ENCODE data around the gene GUCY1A2. TPM values are rescaled to one million over a fixed set of nuclear protein-coding genes. Genes with fewer than 3 reads are reported as not detected.

GUCY1A2 gene
- total RNA-seq, 4 donors from 2014 or later: 2.9 to 8.6 (median 6.4) TPM

- in situ Hi-C loops (cut with MboI; ENCODE audit: low sequenced_read_pairs in 4 of 4): loop anchor here in 1 of 4 donors (25.0 kb wide), 1 partner anchor 320 kb away; no protein-coding TSS in a partner anchor
Measured at GRCh38 chr11:106717222-106717621, 301.1 kb downstream of the GUCY1A2 start.

GRCh38 chr11:106714199-106714598 lies 304.1 kb downstream of the GUCY1A2 start:
- DNase-seq: no peak

More at GRCh38 chr11:106717222-106717621, 301.1 kb downstream of the GUCY1A2 start:
- Histone ChIP-seq H3K9me3 (no peaks in the 10 kb centered on the region), H3K27me3 (no peaks in the 10 kb centered on the region), H3K36me3 (no peaks in the 10 kb centered on the region), H3K4me3 (no peak overlapping the region), H3K27ac (no peak overlapping the region), H3K4me1 (no peaks in the 10 kb centered on the region)
- DNase-seq (no peak), ATAC-seq (no peak)
- TF ChIP-seq POLR2A (IDR thresholded peaks at IDR 0.05): no peak
- TF ChIP-seq, protein P1, sequence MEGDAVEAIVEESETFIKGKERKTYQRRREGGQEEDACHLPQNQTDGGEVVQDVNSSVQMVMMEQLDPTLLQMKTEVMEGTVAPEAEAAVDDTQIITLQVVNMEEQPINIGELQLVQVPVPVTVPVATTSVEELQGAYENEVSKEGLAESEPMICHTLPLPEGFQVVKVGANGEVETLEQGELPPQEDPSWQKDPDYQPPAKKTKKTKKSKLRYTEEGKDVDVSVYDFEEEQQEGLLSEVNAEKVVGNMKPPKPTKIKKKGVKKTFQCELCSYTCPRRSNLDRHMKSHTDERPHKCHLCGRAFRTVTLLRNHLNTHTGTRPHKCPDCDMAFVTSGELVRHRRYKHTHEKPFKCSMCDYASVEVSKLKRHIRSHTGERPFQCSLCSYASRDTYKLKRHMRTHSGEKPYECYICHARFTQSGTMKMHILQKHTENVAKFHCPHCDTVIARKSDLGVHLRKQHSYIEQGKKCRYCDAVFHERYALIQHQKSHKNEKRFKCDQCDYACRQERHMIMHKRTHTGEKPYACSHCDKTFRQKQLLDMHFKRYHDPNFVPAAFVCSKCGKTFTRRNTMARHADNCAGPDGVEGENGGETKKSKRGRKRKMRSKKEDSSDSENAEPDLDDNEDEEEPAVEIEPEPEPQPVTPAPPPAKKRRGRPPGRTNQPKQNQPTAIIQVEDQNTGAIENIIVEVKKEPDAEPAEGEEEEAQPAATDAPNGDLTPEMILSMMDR (IDR thresholded peaks at IDR 0.05 in 4 of 5, conservative IDR thresholded peaks at IDR 0.05 in 1 of 5): no peak
- intact Hi-C loops (cut with DNase I; ENCODE audit: low total_unique reads): no loop called here

DNA sequence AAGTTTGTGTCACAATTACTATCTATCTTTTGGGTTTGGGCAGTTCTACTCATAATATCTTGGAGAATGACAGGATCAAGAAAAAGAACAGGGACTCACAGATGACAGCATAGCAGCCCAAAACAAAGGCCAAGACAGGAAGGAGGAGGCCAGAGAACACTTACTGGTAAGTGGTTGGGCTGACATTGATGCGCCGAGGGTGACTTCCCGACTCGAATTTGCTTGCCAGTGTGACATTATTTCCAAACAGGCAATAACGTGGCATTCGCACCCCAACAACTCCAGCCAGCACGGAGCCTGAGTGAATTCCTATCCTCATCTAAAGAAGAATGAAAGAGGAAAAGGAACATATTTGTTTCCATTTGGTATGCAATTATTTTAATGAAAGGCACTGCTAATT lies 309.9 kb downstream of the GUCY1A2 start:
- Histone ChIP-seq H3K27ac (no peak overlapping the region), H3K4me3 (no peak overlapping the region), H3K4me1 (no peaks in the 10 kb centered on the region), H3K27me3 (no peaks in the 10 kb centered on the region), H3K9me3 (no peaks in the 10 kb centered on the region), H3K36me3 (no peaks in the 10 kb centered on the region)
- intact Hi-C loops (cut with DNase I; ENCODE audit: low total_unique reads): no loop called here
- TF ChIP-seq, protein P1 (IDR thresholded peaks at IDR 0.05 in 4 of 5, conservative IDR thresholded peaks at IDR 0.05 in 1 of 5): no peak
- no peak for TF ChIP-seq POLR2A (IDR thresholded peaks at IDR 0.05)
- ATAC-seq: no peak
- DNase-seq: no peak
- in situ Hi-C loops (cut with MboI; ENCODE audit: low sequenced_read_pairs in 4 of 4): loop anchor here in 1 of 4 donors (25.0 kb wide), 1 partner anchor 329 kb away; no protein-coding TSS in a partner anchor

More at GRCh38 chr11:106714199-106714598, 304.1 kb downstream of the GUCY1A2 start:
- no peak overlapping the region for H3K4me3 ChIP-seq
- no peaks in the 10 kb centered on the region for H3K9me3 ChIP-seq
- H3K4me1 ChIP-seq: no peaks in the 10 kb centered on the region
- no peaks in the 10 kb centered on the region for H3K36me3 ChIP-seq
- no peak for TF ChIP-seq POLR2A (IDR thresholded peaks at IDR 0.05)
- TF ChIP-seq, protein P1 (IDR thresholded peaks at IDR 0.05 in 4 of 5, conservative IDR thresholded peaks at IDR 0.05 in 1 of 5): no peak
- intact Hi-C loops (cut with DNase I; ENCODE audit: low total_unique reads): no loop called here
- ATAC-seq: no peak
- in situ Hi-C loops (cut with MboI; ENCODE audit: low sequenced_read_pairs in 4 of 4): loop anchor here in 1 of 4 donors (25.0 kb wide), 1 partner anchor 323 kb away; no protein-coding TSS in a partner anchor
- no peak overlapping the region for H3K27ac ChIP-seq
- no peaks in the 10 kb centered on the region for H3K27me3 ChIP-seq

DNA sequence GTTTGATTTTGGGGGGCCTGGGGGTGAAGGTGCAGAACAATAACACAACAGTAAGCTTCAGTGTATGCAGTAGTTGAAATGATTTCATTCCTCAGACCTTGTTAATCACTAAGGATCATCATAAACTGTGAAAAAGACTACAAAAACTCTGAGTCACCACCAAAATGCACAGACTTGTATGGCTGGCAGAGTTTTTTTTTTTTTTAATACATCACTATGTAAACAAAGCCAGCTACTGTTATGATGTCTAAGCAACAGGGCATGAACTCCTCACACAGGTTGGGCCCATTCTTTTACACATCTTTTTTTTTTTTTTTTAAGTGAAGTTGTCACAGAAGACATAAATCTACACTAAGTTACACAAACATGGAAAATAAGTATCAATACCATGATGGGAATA lies 311.9 kb downstream of the GUCY1A2 start:
- H3K36me3 ChIP-seq: no peaks in the 10 kb centered on the region
- no peaks in the 10 kb centered on the region for H3K9me3 ChIP-seq
- H3K4me1 ChIP-seq: no peaks in the 10 kb centered on the region
- no peak for DNase-seq
- ATAC-seq: no peak
- no peak for TF ChIP-seq POLR2A (IDR thresholded peaks at IDR 0.05)
- intact Hi-C loops (cut with DNase I; ENCODE audit: low total_unique reads): no loop called here
- no peak overlapping the region for H3K27ac ChIP-seq
- in situ Hi-C loops (cut with MboI; ENCODE audit: low sequenced_read_pairs in 4 of 4): loop anchor here in 1 of 4 donors (25.0 kb wide), 1 partner anchor 331 kb away; no protein-coding TSS in a partner anchor
- H3K4me3 ChIP-seq: no peak overlapping the region
- H3K27me3 ChIP-seq: no peaks in the 10 kb centered on the region

- ATAC-seq (no peak), DNase-seq (no peak)
- in situ Hi-C loops (cut with MboI; ENCODE audit: low sequenced_read_pairs in 4 of 4) (loop anchor here in 1 of 4 donors (25.0 kb wide), 1 partner anchor 334 kb away; no protein-coding TSS in a partner anchor), intact Hi-C loops (cut with DNase I; ENCODE audit: low total_unique reads) (no loop called here)
- Histone ChIP-seq H3K27ac (no peak overlapping the region), H3K4me1 (no peaks in the 10 kb centered on the region), H3K4me3 (no peak overlapping the region), H3K36me3 (no peaks in the 10 kb centered on the region), H3K9me3 (no peaks in the 10 kb centered on the region), H3K27me3 (no peaks in the 10 kb centered on the region)
- TF ChIP-seq POLR2A (IDR thresholded peaks at IDR 0.05): no peak
- TF ChIP-seq, protein P1 (IDR thresholded peaks at IDR 0.05 in 4 of 5, conservative IDR thresholded peaks at IDR 0.05 in 1 of 5): no peak
Measured at GRCh38 chr11:106702805-106703204, 315.5 kb downstream of the GUCY1A2 start.
